GM12878 (cell line): ENCODE data around the gene ADCK1. TPM values are rescaled to one million over a fixed set of nuclear protein-coding genes. Genes with fewer than 3 reads are reported as not detected.

Experiments
- CHD1 ChIP-seq: IDR thresholded peaks from 2 replicates; pipeline ENCODE4 v1.6.1; 2012; ENCODE audit warnings: low read depth, low read length, improper control_type of control experiment
- FOS ChIP-seq: IDR thresholded peaks from 3 replicates; pipeline ENCODE4 v1.6.1; 2011; ENCODE audit warnings: borderline replicate concordance; ENCODE audit not compliant: insufficient read length; ENCODE audit errors: extremely low read depth
- HDGF ChIP-seq: fragments of 450-650 bp; IDR thresholded peaks from 2 replicates; pipeline ENCODE4 v1.6.1; 2016; ENCODE audit warnings: antibody characterized with exemption
- RAD21 ChIP-seq: IDR thresholded peaks from 2 replicates; pipeline ENCODE4 v1.6.1; 2011; ENCODE audit warnings: mild to moderate bottlenecking, low read depth, low read length, moderate library complexity; ENCODE audit not compliant: insufficient read depth
- RELA ChIP-seq: fragments of 450-650 bp; IDR thresholded peaks from 2 replicates; pipeline ENCODE4 v1.8.0; 2014; ENCODE audit warnings: borderline replicate concordance; ENCODE audit not compliant: partially characterized antibody
- SMC3 ChIP-seq: IDR thresholded peaks from 2 replicates; pipeline ENCODE4 v1.6.1; 2011; ENCODE audit warnings: low read length, improper control_type of control experiment, borderline replicate concordance
- SRF ChIP-seq, 2 experiments: IDR thresholded peaks; 2 replicates each; pipeline ENCODE4 v1.6.1; 2011; ENCODE audit warnings: low read depth in 2 of 2, low read length in 2 of 2, mild to moderate bottlenecking in 1 of 2, moderate library complexity in 1 of 2
- ZNF24 ChIP-seq: fragments of 450-650 bp; IDR thresholded peaks from 2 replicates; pipeline ENCODE4 v1.6.1; 2017; ENCODE audit warnings: antibody characterized with exemption, mild to moderate bottlenecking
- polyA plus RNA-seq, 11 experiments: library from polyadenylated mRNA; depleted of rRNA in 4 of 11; unstranded in 6 of 11; stranded (reverse) in 5 of 11; fragments of >200 nt; fragmentation: Nextera tagmentation in 4 of 11; fragmentation: Illumina TruSeq in 1 of 11; extraction: Ambion mirVana in 4 of 11; extraction: Trizol in 1 of 11; gene quantifications; 1 replicate in 1 of 11; 2 replicates in 10 of 11; pipeline versions ENCODE4 v1.2.1 to v1.2.3, GENCODE V29; 2011 to 2016; ENCODE audit warnings: inconsistent platforms in 2 of 11, missing spikeins in 2 of 11, low read depth in 1 of 11
- total RNA-seq, 4 experiments: library from RNA; depleted of rRNA in 3 of 4; stranded (reverse); fragments of >200 nt in 3 of 4; fragmentation: Illumina TruSeq in 1 of 4; extraction: Trizol in 1 of 4; gene quantifications; 2 replicates each; pipeline versions ENCODE4 v1.2.1 to v1.2.3, GENCODE V29; 2013 to 2021
- TF ChIP-seq, protein P1 (sequence below): fragments of 450-650 bp; IDR thresholded peaks from 2 replicates; pipeline ENCODE4 v1.6.1; 2016; ENCODE audit warnings: mild to moderate bottlenecking

ADCK1 gene
- total and polyA plus RNA-seq, 10 of the 15 experiments (the other 5 are each of a cell fraction or from before 2014, with no cell fraction given): 3.3 to 8.5 (median 5.1) TPM

DNA sequence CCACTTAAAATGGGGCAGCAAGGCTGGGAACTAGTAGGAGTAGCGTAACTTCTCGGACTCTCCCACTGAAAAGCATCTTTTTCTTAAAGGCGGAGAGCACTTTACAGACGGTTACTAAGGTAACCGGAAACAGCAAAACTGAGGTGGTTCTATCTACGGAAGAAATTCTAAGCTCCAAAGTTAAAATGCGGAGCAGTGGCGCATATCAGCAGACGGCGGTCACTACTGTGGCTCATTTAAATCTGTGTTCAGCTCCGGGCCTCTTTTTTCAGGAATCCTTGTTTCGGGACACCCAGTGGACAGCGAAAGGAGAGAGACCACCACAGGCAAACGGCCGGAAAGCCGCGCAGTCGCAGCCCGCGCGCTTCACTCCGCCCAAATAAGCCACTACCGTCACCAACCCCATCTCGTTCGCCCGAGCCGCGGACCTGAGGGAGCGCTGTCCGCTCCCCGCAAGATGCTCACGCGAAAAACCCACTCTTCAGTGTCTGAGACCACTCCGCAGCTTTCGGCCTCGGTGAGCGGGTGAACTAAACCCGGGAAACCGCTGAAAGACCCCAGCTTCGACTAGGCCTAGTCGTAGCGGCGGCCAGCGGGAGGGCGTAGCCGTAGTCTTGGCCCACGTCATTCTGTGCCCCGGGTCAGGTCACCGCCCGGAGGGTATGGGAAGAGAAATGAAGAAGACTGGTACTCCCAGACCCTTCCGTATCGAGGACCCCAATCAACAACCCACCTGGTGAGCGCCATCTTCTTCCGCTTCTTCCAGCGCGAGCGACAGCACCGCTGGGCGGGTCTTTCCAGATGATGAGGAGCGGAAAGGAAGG, 39.3 kb upstream of the ADCK1 start, which contains the start of gene SNW1 (continued):
- TF ChIP-seq FOS: no peak
- no peak for TF ChIP-seq SMC3
- TF ChIP-seq, protein P1, sequence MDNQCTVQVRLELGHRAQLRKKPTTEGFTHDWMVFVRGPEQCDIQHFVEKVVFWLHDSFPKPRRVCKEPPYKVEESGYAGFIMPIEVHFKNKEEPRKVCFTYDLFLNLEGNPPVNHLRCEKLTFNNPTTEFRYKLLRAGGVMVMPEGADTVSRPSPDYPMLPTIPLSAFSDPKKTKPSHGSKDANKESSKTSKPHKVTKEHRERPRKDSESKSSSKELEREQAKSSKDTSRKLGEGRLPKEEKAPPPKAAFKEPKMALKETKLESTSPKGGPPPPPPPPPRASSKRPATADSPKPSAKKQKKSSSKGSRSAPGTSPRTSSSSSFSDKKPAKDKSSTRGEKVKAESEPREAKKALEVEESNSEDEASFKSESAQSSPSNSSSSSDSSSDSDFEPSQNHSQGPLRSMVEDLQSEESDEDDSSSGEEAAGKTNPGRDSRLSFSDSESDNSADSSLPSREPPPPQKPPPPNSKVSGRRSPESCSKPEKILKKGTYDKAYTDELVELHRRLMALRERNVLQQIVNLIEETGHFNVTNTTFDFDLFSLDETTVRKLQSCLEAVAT: peak; percentile 49; the same call in 1 of the 2 replicates
- TF ChIP-seq ZNF24: no peak
- peak; percentile 49 to 76; a peak in 3 of 4 replicates for TF ChIP-seq SRF (IDR thresholded peaks at IDR 0.05; ENCODE audit: low read depth in 2 of 2, low read length in 2 of 2)
- TF ChIP-seq RELA: no peak
- TF ChIP-seq HDGF: no peak
- no peak for TF ChIP-seq RAD21
- TF ChIP-seq CHD1: no peak
